Fibroblast of skin of right biceps (primary cell): Measurements from ENCODE around the gene GRAMD2B.
A peak's percentile ranks its signal among the peaks of the same experiment; 100 is the strongest.
"Not testable (repeated sequence)": the region's sequence is repeated elsewhere in the genome, so short reads cannot be mapped to it uniquely, and the experiment has no call there.

Experiments
- DNase-seq: peaks from one replicate; pipeline ENCODE4 v3.0.0-alpha.2; 2013

GRAMD2B gene, protein sequence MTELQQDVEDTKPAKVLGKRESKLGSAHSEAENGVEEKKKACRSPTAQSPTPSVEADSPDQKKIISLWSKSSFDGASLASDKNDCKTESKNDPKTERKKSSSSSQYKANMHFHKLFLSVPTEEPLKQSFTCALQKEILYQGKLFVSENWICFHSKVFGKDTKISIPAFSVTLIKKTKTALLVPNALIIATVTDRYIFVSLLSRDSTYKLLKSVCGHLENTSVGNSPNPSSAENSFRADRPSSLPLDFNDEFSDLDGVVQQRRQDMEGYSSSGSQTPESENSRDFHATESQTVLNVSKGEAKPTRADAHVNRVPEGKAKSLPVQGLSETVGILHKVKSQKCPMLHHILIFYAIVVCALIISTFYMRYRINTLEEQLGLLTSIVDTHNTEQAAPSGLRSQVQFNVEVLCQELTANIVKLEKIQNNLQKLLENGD

DNA sequence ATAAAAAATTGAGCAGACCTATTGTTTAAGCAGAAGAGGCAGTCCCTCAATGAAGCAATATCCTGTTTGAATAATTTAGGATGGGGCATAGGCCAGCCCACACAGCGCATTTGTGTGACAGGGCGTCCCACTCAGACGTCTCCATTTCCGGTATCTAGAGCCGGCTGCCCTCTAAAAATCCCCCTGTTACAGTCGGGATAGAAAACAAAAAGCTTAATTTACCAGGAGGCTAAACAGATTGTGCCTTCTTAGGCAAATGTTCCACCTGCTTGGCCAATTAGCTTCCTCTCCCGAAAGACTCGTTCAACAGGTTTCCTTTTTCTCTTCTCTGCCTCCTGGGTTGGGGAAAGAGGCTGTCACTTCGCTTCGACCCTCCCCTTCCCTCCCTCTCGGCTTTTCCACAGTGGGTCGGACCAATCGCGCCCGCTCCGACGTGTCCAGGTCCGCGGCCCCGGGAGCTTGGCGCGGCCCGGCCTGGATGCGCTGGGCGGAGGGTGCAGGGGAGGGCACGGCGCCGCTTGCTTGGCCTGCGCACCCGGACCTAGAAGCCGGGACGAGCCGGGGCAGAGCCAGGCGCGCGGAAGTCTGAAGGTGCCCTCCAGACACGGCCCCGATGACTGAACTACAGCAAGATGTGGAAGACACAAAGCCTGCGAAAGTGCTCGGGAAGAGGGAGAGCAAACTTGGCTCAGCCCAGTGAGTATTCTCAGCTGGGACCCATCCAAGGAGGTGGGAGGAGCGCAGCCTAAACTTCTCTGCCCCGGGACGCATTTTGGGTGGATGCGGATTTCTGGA lies at the start of gene GRAMD2B:
Gene GRAMD2B (plus strand): TSS at position 416 of the 795 bp plus-strand sequence. CDS start 198 bp downstream, at position 614.
- DNase-seq, result peak; percentile 86

DNA sequence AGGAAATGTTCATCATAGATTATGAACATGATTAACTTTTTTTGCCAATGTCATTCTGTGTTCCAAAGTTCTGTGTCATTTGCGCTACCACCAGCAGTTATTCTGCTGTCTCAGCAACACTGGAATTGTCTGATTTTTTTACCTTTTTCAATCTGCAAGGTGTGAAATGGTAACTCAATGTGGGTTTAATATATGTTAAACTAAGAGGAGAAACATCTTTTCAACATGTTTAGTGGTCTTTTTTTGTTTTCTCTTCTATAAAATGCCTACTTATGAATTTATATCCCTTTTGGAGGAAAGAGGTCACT lies 49.1 kb upstream of the GRAMD2B start:
- DNase-seq, result no peak

DNA sequence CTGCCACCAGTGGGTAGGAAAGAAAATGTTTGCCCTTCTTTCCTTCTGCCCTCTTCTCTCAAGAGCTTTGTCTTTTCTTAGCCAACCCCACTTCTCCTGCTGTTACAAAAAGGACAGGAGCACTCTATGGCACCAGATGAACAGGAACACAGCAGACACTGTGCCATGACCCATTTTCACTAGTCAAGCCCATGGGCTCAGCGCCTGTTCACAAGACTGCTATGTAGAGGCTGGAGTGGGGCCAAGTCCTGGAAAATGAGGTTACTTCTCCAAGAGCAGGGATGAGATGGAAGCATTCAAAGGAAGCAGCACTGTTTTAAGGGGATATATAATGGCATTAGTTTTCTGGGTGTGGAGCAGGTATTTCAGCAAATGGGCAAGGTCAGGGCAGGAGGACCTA lies 46.8 kb upstream of the GRAMD2B start:
- DNase-seq, result peak; percentile 46

DNA sequence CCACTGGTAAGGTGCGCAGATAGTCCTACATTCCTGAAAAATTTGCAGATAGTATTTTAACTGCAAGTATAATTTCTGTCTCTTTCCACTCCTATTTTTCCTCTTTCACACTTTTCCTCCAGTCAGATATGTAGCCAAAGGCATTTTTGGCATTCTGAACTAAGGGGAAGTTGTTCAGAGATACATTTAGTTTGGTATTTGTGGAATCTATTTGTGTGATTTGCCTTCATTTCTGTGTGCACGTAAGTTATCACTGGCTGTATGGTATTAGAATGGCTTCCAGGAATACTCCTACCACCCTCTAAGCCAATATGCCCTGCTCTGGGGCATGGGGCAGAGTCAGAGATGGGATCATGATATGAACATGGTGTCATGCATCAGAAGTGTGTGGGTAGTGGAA lies 45.8 kb upstream of the GRAMD2B start:
- peak; percentile 69 for DNase-seq

DNA sequence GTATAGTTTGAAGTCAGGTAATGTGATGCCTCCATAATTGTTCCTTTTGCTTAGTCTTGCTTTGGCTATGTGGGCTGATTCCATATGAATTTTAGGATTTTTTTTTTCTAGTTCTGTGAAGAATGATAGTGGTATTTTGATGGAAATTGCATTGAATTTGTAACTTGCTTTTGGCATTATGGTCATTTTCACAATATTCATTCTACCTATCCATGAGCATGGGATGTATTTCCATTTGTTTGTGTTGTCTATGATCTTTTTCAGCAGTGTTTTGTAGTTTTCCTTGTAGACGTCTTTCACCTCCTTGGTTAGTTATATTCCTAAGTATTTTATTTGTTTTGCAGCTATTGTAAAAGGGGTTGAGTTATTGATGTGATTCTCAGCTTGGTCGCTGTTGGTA lies 42.9 kb upstream of the GRAMD2B start:
- DNase-seq, result not testable (repeated sequence)

DNA sequence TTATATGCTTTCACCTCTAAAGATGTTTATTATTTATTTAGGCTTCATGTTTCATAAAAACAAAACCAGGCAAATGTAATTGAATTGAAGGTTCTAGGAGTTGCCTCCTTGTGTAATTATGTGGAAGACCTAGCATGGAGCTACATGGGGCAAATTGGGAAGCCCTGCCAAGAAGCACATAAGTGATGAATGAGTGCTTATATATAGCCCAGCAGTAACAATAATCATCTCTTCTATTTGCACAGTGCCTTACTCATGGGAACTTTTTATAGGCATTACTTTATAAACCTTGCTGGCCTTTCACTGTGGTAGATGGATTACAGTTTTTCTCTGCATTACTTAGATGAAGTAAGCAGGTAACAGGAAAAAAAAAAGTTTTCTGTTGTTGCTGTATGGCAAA lies 40.0 kb upstream of the GRAMD2B start:
- DNase-seq, result peak; percentile 77

DNA sequence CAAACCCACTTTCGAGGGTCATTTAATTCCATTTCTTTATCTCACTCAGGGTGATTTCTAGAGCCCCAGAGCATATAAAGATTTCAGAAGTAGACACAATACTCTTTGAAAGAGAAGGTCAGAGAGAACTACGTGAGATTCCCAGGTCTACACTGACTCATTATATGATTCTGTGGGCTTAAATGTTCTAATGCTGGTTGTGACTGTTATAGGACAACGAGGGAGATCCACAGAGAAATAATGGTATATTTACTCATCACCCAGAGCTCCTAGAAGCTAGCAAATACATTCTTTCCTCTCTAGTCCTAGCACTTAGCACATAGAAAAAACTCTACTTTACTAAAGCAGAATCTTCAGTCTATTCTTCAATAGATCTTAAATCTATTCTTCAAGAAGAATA lies 39.4 kb upstream of the GRAMD2B start:
- peak; percentile 67 for DNase-seq

DNA sequence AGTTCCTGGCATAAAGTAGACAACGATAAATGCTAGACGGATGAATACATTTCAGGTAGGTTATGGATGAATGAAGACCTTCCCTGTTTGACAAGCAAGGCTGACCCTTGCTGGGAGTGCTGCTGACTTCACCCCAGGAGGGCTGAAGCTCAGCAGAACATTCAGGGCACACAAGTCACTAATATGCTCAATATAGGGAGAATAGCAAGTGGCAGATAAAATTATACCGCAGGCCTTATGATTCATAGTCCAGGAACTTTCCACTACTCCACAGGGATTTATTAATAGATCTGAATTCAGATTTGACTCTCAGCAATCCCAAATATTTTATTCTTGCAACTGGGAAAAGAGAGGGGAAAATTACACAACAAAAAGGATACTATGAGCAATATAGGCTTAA lies 38.2 kb upstream of the GRAMD2B start:
- peak; percentile 95 for DNase-seq

DNA sequence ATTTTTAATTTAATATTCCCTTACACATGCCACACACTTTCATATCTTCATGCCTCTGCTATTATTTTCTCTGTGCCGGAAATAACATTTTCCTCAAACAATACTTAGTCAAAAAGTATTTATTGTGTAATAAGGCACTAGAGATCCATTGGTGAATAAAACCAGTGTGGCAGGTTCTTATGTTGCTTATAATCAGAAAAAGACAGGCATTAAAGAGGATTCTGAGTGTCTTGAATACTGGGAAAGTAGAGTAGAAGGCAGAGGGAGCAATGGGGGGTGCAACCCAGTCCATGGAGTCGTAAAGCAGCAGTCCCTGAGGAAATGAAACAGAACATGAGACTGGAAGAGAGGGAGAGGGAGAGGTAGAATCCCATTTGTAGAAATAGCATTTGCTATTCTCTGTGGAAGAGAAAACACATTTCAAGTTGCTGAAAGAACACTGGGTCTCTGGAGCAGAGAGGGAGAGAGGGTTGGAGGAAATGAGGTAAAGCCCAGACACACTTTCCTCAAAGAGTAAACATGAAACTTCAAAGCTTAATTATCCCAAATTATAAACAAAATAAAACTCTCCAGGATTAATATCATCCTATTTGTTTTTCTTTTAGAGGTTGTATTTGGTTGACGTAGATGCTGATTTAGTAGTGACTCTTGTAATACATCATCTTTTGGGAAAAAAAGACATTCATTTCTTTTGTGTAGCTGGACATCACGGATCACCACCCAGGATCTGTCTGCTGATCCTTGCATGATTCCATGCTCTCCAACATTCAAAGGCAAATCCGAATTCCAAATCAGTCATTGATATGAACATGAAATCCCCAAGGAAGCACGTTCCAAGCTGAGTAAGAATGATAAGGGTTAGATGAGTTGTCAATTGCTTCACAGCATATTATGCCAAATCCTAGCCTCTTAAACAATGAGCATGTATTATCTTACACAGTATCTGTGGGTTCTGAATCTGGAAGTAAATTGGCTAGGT lies 37.4 kb upstream of the GRAMD2B start:
- DNase-seq, result peak; percentile 52

DNA sequence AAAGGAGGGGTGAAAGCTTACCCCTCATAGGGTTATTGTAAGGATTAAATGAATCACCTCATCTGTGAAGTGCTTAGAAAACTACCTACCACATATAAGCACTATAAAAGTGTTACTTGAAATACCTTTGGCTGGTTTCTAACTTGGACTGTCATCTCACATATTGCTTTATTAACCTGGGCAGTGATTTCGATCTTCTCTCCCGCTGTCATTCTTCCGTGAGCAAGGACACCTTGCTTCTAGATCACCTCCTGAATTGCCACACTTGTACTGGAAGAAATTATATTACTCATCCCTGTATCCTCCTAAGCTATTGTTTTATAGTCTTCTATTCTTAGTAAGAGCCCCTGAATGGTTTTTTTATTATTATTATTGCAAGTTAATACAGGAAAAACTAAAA lies 34.0 kb upstream of the GRAMD2B start:
- no peak for DNase-seq

DNA sequence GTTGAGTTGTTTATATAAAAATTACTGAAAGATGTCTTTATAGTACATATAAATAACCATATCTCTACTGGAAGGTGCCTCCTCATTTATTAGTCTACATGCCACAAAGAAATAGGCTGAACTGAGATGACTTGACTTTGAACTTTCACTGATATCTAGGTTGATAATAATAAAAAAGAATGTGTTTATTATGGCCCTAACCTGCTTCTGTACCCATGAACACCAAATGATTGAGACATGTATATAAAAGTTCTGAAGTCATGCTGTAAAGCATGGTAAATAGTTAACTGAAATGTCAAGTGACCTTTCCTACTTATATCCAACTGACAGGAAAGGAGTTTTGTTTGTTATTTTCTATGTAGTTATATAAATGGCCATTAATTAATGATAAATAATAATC lies 33.2 kb upstream of the GRAMD2B start:
- no peak for DNase-seq

DNA sequence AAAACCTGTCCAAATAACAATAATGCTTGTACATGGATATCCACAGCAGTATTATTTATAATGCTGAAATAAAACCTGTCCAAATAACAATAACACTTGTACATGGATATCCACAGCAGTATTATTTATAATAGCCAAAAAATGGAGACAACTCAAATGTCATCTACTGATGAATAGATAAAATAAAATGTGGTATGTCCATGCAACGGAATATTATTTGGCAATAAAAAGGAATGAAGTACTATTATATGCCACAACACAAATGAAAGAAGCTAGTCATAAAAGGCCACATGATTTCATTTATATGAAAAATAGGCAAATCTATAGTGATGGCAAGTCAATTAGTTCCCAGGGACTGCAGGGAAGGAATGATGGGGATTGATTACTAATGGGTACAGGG lies 31.8 kb upstream of the GRAMD2B start:
- DNase-seq, result no peak

DNA sequence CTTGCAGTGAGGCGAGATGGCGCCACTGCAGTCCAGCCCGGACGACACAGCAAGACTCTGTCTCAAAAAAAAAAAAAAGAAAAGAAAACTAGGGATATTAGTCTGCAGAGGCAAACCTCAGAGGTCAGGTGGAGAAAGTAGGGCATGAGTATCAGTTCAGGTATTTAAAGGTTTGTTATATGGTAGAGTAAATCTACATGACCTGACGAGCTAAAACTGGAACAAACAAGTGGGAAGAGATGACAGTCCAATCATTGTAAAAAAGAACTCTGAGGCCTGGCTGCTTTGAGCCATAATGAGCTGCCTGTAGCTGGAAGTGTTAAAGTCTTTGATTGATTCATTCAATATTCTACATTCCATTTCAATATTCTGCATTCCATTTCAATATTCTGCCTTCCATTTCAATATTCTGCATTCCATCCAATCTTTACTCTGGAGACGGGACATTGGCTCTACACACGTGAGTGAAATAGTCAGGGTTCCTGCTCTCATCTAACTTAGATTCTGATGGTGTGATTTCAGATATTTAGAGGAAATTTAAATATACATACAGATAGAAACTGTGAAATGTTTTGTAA lies 28.9 kb upstream of the GRAMD2B start:
- peak; percentile 55 for DNase-seq

DNA sequence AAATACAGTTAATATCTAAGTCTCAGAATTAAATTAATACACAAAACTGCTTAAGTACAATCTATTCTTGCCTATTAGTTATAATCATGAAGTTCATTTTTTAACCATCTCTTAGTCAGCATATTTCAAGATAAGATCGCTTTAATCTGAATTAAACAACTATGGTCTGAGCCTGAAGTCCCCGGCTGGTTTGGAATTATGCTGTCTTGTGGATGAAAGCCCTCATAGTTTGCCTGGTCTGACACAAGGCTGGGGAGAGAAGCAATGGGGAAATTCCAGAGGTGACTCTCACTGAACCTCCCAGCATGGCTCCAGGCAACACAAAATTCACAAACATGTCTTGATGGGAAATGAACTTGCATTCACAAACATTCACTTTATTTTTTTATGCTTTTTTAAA lies 28.0 kb upstream of the GRAMD2B start:
- peak; percentile 70 for DNase-seq

DNA sequence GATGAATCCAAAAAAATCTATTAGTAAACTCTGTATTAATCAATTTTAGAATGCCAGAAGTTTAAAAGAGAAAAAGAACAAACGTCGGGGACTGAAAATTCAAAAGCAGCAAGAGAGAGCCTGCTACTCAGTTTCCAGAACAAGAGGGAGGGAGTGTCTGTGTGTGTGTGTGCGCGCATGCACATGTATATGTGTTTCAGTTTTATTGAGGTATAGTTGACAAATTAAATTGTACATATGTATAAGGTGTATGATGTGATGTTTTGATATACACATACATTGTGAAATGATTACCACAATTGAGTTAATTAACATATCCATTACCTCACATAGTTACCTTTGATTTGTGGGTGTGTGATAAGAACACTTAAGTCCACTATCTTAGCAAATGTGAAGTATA lies 27.6 kb upstream of the GRAMD2B start:
- DNase-seq, result no peak

DNA sequence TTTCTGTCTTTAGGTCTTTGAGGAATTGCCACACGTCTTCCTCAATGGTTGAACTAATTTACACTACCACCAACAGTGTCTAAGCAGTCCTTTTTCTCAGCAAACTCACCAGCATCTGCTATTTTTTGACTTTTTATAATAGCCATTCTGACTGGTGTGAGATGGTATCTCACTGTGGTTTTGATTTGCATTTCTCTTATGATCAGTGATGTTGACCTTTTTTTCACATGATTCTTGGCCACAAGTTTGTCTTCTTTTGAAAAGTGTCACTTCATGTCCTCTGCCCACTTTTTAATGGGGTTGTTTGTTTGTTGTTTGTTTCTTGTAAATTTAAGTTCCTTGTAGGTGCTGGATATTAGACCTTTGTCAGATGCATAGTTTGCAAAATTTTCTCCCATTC lies 26.5 kb upstream of the GRAMD2B start:
- DNase-seq, result not testable (repeated sequence)

DNA sequence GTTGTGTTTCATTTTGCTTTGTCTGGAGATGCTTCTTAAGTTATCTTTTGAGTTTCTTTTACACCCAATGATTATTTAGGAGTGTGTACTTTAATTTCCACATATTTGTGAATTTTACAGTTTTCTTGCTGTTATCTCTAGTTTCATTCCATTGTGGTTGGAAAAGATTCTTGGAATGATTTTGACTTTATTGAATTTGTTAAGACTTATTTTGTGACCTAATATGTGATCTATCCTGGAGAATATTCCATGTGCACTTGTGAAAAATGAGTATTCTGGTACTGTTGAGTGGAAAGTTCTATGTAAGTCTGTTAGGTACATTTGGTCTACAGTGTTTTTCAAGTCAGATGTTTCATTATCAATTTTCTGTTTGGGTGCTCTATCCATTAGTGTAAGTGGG lies 24.4 kb upstream of the GRAMD2B start:
- peak; percentile 53 for DNase-seq

DNA sequence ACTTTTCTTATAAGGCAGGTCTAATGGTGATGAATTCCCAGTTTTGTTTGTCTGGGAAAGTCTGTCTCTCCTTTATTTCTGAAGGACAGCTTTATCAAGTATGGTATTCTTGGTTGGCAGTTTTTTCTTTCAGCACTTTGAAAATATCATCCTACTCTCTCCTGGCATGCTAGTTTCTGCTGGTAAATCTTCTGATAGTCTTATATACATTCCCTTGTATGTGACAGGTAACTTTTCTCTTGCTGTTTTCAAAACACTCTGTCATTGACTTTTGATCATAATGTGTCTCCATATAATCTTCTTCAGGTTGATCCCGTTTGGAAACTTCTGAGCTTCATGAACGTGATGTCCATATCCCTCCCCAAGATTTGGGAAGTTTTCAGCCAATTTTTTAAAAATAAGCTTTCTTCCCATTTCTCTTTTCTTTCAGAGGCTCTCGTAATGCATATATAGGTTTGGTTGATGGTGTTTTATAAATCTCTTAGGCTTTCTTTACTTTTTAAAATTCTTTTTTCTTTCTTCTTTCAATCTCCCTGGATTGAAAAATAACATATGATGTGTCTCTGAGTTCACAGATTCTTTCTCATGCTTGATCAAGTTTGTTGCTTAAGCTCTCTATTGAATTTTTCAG lies 22.5 kb upstream of the GRAMD2B start:
- no peak for DNase-seq

DNA sequence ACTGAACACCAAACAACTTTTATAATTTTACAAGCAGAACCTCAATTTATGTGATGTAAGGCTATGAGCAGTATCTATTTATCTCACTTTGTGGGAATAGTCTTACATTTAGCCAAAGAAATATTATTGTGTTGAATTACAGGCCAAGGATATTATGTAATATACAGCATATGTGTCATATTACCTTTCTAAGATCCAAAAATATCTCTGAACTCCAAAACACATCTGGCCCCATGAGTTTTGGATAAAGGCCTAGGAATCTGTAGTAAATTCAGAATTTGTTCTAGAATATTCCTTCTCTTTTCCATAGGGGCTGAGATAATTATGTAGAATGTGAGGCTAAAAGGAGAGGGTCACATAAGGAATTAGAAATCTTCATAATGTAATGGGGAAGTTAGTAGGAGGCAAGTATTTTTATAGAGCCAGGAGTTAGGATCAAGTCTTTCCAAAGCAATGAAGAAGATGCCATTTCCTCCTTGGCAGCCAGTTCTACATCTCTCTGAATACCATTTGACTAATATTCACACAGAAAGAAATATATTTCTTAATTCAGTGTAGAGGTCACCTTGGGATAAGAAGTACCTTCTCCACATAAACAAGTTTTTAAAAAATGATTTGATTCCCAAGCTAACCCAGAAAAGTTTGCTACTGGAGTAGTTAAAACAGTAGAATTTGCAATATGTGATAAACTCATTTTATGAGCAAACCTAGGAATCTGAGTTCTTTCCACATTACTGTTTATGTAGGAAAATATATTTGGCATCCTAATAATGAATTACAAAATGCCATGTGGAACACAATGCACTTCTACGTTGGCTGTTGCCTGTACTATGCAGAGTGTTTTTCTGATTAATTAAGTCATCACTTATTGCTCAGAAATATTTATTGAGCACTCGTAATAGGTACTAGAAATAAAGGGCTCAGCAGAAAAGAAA lies 20.3 kb upstream of the GRAMD2B start:
- no peak for DNase-seq

DNA sequence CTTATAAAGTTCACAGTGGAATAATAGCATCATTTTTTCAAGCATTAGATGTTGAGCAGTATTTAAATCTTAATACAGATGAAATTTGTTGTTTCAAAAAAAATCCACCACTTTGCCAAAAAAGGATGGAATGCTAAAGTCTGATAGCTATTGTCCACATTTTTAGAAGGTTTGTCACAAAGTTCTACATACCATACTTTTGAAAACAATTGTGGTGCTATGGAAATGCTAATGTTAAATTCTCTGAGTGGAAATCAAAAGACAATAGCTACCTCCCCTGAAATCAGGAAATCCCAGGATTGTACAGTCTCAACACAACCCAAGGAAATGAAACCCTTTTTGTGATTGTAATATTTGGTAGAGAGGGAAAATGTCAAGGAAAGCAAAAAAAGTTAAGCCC lies 19.3 kb upstream of the GRAMD2B start:
- peak; percentile 87 for DNase-seq

DNA sequence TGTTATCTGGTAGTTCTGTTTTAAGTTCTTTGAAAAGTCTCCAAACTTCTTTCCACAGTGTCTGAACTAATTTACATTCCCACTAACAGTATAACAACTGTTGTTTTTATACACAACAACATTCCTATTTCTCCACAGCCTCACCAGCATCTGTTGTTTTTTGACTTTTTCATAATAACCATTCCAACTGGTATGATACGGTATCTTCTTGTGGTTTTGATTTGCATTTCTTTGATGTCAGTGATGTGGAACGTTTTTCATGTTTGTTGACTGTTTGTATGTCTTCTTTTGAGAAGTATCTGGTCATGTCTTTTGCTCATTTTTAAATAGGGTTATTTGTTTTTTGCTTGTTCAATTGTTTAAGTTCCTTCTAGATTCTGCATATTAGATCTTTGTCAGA lies 12.6 kb upstream of the GRAMD2B start:
- DNase-seq, result no peak
